ENCODE measurements around the gene KCNAB3. TPM values are rescaled to one million over a fixed set of nuclear protein-coding genes. Genes with fewer than 3 reads are reported as not detected.

The KCNAB3 gene
- total RNA-seq, 2 donors from 2014 or later, result 8.9 to 14.6 TPM

DNA sequence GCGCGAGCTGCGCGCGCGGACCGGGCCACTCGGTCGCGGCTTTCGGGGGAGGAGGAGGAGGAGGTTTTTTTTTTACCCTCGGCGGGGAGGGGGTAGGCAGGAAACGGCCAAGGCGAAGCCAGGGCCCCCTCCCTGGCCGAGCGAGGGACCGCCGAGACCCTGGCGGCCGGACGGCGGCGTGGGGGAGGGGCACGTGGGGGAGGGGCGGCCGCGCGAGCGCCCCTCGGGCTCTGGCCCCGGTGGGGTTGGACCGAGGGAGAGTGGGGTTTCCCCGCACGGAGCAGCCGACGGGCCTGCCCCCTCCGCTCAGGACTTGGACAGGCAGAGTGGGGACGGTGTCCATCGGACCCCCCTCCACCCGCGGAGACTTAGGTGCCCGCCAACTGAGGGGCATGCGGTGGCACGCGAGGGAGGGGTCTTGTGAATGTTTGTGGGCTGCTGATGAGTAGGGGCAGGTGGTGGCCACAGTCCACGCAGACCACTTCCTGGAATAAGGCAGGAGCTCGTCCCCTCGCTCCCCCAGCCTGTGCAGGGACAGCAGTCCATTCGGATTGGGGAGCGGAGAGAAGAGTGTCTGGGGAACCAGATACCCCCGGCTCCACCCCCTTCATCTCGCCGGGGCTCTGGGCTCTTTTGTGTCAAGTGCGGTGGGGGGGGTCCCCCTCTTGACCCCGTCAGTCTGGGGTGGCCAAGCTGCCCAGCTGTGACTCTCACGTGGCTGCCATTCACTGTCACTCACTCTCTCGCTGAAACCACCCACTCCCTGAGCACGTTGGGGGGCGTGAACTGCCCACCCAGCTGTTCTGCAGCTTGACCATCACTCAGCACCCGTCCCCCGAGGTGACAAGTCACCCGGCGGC lies 44.1 kb downstream of the KCNAB3 start:
- H3K4me3 Mint-ChIP-seq, result no peak overlapping the region
- DNase-seq (ENCODE audit: low spot score), result peak; percentile 75
- no peaks in the 10 kb centered on the region for H3K27me3 Mint-ChIP-seq
- no peaks in the 10 kb centered on the region for H3K9me3 Mint-ChIP-seq
- peaks cover 0 to 6% of the 10 kb centered on the region in 2 donors for H3K4me1 Mint-ChIP-seq (ENCODE audit: low read depth in 2 of 2)
- peak; percentile 45 to 64 for ATAC-seq
- H3K36me3 Mint-ChIP-seq, result peaks cover 5% of the 10 kb centered on the region
- H3K27ac Mint-ChIP-seq, result no peak overlapping the region

DNA sequence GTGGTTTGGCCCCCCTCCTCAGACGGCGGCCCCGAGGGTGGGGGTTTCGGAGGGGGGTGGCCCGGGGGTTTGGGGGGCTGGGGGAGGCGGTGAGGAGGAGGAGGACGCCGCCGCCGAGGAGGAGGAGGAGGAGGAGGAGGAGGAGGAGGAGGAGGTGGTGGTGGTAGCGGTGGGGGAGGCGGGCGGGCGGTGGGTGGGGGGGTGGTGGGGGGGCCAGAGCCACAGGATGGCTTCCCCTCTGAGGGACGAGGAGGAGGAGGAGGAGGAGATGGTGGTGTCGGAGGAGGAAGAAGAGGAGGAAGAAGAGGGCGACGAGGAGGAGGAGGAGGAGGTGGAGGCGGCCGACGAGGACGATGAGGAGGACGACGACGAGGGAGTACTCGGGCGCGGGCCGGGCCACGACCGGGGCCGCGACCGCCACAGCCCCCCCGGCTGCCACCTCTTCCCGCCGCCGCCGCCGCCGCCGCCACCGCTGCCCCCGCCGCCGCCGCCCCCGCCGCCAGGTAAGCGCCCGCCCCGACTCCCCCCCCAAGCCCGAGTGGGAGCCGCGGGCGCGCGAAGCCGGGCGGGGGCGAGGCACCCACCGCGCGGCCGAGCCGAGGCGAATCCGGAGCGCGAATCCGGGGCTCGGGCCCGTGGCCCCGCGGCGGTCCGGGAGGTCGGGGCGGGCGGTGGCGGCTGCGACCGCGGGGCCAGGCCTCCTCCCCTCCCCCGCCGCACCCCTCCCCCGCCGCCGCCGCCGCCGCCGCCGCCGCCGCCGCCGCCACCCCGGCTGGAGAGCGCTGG lies 44.9 kb downstream of the KCNAB3 start:
- Mint-ChIP-seq H3K27ac (no peak overlapping the region), H3K36me3 (no peaks in the 10 kb centered on the region), H3K4me1 (ENCODE audit: low read depth in 2 of 2) (peaks cover 0 to 6% of the 10 kb centered on the region in 2 donors), H3K9me3 (no peaks in the 10 kb centered on the region), H3K27me3 (no peaks in the 10 kb centered on the region), H3K4me3 (peak overlapping the region; percentile 66)
- ATAC-seq, result peak; percentile 1
- no peak for DNase-seq (ENCODE audit: low spot score)

DNA sequence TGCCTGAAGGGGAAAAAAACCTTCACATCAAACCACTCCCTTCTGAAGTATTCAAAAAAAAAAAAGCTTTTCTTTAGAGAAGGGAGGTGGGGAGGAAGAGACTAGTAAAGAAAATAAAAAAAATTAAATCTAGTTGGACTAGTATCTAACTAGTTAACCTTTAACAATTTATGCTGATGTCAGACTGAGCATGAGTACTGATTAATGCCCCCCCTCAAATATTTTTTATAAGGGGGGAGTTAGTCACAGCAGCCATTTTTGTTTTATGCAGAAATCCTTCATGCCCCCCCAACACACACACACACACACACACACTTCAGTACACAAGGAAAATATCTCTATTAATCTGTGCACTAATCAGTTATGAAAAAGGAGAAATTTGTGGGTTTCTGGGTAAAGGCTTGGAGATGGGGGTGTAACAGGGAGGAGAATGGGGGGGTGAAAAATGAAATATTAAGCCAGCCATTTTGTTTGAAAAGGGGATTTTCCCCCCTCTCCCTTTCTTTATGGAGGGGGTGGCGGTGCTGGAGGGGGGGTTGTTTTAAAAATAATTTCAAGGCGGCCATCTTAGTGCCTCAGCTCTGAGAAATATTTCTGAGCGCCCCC lies 45.8 kb downstream of the KCNAB3 start:
- ATAC-seq (no peak), DNase-seq (ENCODE audit: low spot score) (no peak)
- Mint-ChIP-seq H3K27me3 (no peaks in the 10 kb centered on the region), H3K36me3 (no peaks in the 10 kb centered on the region), H3K9me3 (no peaks in the 10 kb centered on the region), H3K4me3 (peak overlapping the region; percentile 69), H3K27ac (peak overlapping the region in 1 of 2 donors; percentile 12), H3K4me1 (ENCODE audit: low read depth in 2 of 2) (peaks cover 0 to 6% of the 10 kb centered on the region in 2 donors)

DNA sequence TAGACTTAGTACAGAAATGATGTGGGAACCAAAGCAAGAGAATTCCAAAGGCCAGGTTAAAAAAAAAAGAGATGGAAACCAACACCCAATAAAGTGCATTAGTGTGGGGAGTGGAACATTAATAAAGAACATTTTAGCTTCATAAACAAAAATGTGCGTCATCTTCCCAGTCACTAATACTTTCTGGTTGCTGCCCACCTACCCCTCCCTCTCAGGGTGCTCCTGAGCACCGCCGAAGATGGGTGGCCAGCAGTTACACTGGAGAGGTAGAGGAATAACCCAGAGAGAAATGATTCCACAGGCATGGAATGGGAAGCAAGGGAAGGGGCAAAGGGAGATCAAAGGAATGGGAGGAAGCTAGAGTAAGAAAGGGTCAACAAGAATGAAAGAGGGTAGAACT lies 47.0 kb downstream of the KCNAB3 start:
- H3K9me3 Mint-ChIP-seq, result no peaks in the 10 kb centered on the region
- H3K27me3 Mint-ChIP-seq, result no peaks in the 10 kb centered on the region
- H3K36me3 Mint-ChIP-seq, result no peaks in the 10 kb centered on the region
- no peak overlapping the region for H3K4me3 Mint-ChIP-seq
- peaks cover 0 to 6% of the 10 kb centered on the region in 2 donors for H3K4me1 Mint-ChIP-seq (ENCODE audit: low read depth in 2 of 2)
- no peak overlapping the region for H3K27ac Mint-ChIP-seq
- ATAC-seq, result no peak
- no peak for DNase-seq (ENCODE audit: low spot score)

DNA sequence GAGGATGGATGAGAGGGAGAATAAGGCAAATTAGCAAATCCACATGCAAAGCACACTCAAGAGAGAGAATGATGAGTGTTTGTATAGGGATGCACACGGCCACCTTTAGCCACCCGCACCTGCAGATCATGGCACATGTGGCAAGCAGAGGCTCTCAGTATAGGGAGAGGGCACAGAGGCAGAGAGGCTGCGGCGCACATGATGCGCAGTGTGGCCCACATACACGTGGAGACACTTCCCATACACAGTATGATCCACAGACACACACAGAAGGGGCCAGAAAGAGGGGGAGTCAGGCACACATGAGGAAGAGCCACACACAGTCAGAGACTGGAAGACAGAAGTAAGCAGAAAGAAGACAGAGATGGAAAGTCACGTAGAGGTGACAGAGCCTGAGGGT lies 47.6 kb downstream of the KCNAB3 start:
- H3K4me3 Mint-ChIP-seq, result no peak overlapping the region
- no peaks in the 10 kb centered on the region for H3K27me3 Mint-ChIP-seq
- DNase-seq (ENCODE audit: low spot score), result no peak
- H3K27ac Mint-ChIP-seq, result no peak overlapping the region
- no peaks in the 10 kb centered on the region for H3K36me3 Mint-ChIP-seq
- H3K4me1 Mint-ChIP-seq (ENCODE audit: low read depth in 2 of 2), result peaks cover 0 to 6% of the 10 kb centered on the region in 2 donors
- no peak for ATAC-seq
- no peaks in the 10 kb centered on the region for H3K9me3 Mint-ChIP-seq

DNA sequence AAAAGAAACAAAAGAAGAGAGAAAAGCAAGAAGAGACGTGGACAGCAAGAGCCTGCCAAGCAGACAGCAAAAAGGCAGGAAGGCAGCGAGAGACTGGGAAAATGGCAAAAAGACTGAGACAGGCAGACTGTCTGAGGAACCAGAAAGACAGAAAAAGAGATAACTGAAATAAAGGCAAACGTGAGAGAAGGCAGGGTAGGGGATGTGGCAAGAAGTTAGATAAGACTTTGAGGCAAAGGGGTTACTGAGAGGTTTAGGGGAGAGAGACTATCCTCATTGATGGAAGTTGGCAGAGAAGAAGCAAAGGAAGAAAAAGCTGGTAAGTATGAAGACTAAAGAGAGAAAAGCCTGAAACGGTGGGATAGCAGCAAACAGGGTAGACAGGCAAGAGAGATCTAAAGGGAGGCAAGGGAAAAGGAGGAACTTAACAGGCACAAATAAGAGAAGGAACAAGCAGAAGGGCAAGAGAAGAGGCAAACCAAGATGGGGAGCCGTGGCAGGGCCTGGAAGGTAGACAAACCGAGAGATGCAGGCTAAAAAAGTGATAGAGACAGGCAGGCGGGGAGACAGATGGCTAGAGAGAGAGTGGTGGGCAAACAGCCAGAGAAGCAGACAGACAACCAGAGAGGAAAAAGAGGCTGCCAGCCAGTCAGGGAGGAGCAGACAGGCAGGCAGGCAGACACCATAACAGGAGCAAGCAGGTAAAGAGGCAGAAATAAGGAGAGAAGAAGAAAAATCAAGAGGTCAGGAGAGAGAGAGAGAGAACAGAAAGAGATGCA lies 48.2 kb downstream of the KCNAB3 start:
- H3K4me1 Mint-ChIP-seq (ENCODE audit: low read depth in 2 of 2), result peaks cover 0 to 6% of the 10 kb centered on the region in 2 donors
- no peaks in the 10 kb centered on the region for H3K36me3 Mint-ChIP-seq
- no peak overlapping the region for H3K27ac Mint-ChIP-seq
- H3K27me3 Mint-ChIP-seq, result no peaks in the 10 kb centered on the region
- DNase-seq (ENCODE audit: low spot score) (no peak), ATAC-seq (no peak)
- no peak overlapping the region for H3K4me3 Mint-ChIP-seq
- H3K9me3 Mint-ChIP-seq, result no peaks in the 10 kb centered on the region

DNA sequence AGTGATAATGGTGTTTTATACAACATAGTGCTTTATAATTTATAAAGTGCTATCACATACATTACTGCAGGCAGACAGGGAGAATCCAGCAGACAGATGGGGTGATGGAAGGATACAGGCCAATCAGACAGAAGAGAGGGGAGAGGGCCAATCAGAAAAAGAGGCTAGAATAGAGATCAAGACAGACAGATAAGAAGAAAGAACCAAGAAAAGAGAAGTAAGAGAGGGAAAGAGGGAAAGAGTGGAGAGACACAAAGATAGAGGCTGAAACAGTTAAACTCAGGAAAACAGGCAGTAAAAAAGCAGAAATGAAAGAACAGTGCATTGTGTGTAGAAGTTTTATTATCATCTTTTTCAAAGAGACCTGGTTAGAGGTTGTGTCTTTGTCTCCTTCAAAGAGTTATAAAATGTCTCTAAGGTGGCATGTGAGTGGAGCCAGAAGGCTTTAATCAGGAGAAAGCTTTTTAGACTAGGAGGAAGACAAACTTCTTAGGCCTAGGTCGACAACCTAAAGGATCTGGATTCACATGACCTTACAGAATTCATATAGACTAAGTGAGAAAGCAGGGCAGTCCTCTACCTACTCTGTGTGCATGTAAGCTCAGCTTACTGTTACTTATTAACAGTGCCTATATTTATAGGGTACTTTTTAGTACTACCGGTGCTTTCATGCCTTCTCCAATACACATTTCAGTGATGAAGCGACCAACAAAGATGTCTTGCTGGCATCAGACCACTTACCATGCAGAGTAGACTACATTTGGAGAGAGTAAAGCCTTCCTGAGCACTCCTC lies 49.4 kb downstream of the KCNAB3 start:
- no peak for ATAC-seq
- H3K9me3 Mint-ChIP-seq, result no peaks in the 10 kb centered on the region
- no peaks in the 10 kb centered on the region for H3K4me1 Mint-ChIP-seq (ENCODE audit: low read depth in 2 of 2)
- no peak overlapping the region for H3K27ac Mint-ChIP-seq
- H3K27me3 Mint-ChIP-seq, result no peaks in the 10 kb centered on the region
- no peak overlapping the region for H3K4me3 Mint-ChIP-seq
- H3K36me3 Mint-ChIP-seq, result no peaks in the 10 kb centered on the region
- no peak for DNase-seq (ENCODE audit: low spot score)

DNA sequence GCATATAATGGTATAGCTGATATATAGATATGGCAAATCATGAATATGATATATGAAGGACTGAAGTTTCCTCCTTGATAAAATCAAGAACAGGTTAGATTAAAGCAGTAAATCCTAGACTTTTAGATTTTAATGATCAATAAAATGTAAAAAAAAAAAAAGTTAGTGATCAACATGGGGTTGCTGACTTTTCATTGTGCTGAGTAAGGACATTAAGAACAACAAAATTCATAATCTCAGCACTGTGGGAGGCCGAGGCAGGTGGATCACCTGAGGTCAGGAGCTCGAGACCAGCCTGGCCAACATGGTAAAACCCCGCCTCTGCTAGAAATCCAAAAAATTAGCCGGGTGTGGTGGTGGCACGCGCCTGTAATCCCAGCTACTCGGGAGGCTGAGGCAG lies 51.4 kb downstream of the KCNAB3 start:
- no peak for DNase-seq (ENCODE audit: low spot score)
- H3K4me3 Mint-ChIP-seq, result no peak overlapping the region
- ATAC-seq, result no peak
- H3K4me1 Mint-ChIP-seq (ENCODE audit: low read depth in 2 of 2), result no peaks in the 10 kb centered on the region
- no peaks in the 10 kb centered on the region for H3K9me3 Mint-ChIP-seq
- no peaks in the 10 kb centered on the region for H3K27me3 Mint-ChIP-seq
- H3K27ac Mint-ChIP-seq, result no peak overlapping the region
- peaks cover 5% of the 10 kb centered on the region for H3K36me3 Mint-ChIP-seq

DNA sequence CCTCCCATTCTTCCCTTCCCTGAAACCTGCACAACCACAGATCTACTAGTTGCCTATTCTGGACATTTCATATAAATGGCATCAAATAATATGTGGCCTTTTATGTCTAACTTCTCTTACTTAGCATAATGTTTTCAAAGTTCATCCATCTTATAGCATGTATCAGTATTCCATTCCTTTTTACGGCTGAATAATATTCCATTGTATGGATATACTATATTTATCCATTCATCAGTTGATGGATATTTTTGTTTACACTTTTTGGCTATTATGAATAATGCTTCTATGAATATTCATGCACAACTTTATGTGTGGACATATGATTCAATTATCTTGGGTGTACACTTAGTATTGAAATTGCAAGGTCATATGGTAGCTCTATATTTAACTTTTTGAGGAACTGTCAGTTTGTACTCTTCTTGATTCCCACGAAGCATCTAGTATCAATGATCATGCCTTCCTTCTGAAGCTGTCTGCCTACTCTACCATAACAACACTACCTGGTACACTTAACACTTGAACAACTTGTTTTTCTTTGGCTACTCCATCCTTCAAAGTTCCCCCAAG lies 53.8 kb downstream of the KCNAB3 start:
- Mint-ChIP-seq H3K36me3 (peaks cover 5% of the 10 kb centered on the region), H3K4me3 (no peak overlapping the region), H3K4me1 (ENCODE audit: low read depth in 2 of 2) (no peaks in the 10 kb centered on the region), H3K27ac (no peak overlapping the region), H3K27me3 (no peaks in the 10 kb centered on the region), H3K9me3 (no peaks in the 10 kb centered on the region)
- ATAC-seq, result no peak
- DNase-seq (ENCODE audit: low spot score), result no peak

DNA sequence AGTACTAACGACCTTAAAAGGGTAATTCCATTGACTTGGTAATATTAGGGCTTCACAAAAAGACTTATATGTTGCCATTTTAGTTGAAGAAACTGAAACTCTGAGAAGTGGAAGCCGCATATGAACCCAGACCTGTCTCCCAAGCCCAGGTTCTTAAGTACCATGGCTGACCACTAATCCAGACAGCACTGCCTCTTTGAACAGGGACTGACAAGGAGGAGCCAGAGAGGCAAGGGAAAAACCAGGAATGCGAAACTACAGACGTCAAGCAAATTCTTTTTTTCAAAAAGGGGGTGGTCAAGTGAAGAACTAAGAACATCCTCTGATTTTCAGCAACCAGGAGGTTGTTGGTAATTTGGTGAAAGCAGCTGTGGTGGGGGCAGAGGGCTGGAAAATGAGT lies 56.6 kb downstream of the KCNAB3 start:
- Mint-ChIP-seq H3K27me3 (no peaks in the 10 kb centered on the region), H3K36me3 (peaks cover 5% of the 10 kb centered on the region), H3K4me3 (no peak overlapping the region), H3K4me1 (ENCODE audit: low read depth in 2 of 2) (peaks cover 10% of the 10 kb centered on the region in 2 donors), H3K9me3 (no peaks in the 10 kb centered on the region), H3K27ac (peak overlapping the region in 1 of 2 donors; percentile 14)
- DNase-seq (ENCODE audit: low spot score) (no peak), ATAC-seq (no peak)
